Measurements from ENCODE around the gene TWIST2. TPM values are rescaled to one million over a fixed set of nuclear protein-coding genes. Genes with fewer than 3 reads are reported as not detected.

The TWIST2 gene
- polyA plus RNA-seq, 1 donor from 2014 or later: not detected

DNA sequence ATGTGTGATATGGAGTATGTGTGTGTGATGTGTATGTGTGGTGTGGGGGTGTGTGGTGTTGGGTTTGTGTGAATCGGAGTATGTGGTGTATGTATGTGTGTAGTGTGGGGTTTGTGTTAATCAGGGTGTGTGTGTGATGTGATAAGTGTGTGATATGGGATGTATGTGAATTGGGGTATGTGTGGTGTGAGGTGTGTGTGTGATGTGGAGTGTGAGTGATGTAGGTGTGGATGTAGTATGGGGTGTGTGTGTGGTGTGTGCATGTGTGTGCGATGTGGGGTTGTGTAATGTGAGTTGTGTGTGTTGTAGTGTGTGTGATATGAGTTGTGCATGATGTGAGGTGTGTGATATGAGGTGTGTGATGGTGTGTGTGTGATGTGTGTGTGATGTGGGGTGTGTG is 54.4 kb downstream of the TWIST2 start:
- Histone ChIP-seq H3K27ac (ENCODE audit: low read length) (no peak overlapping the region), H3K4me2 (ENCODE audit: low read length) (no peak overlapping the region), H4K20me1 (ENCODE audit: insufficient read depth) (no peaks in the 10 kb centered on the region), H3K9ac (ENCODE audit: low read length) (no peak overlapping the region), H3K4me3 (ENCODE audit: low read length) (no peak overlapping the region), H3K9me3 (ENCODE audit: low read length) (no peaks in the 10 kb centered on the region), H2AFZ (ENCODE audit: low read depth, low read length) (no peak overlapping the region), H3K27me3 (ENCODE audit: insufficient read depth, low read depth, low read length) (no peaks in the 10 kb centered on the region), H3K79me2 (replicated peaks; ENCODE audit: insufficient read depth, low read length) (no peaks in the 10 kb centered on the region), H3F3A (ENCODE audit: insufficient read depth, low read length, poor library complexity, severe bottlenecking) (no peaks in the 10 kb centered on the region), H3K9me2 (ENCODE audit: insufficient read depth, low read length) (no peaks in the 10 kb centered on the region), H3K36me3 (ENCODE audit: insufficient read depth, low read length) (no peaks in the 10 kb centered on the region)
- TF ChIP-seq, protein P1, sequence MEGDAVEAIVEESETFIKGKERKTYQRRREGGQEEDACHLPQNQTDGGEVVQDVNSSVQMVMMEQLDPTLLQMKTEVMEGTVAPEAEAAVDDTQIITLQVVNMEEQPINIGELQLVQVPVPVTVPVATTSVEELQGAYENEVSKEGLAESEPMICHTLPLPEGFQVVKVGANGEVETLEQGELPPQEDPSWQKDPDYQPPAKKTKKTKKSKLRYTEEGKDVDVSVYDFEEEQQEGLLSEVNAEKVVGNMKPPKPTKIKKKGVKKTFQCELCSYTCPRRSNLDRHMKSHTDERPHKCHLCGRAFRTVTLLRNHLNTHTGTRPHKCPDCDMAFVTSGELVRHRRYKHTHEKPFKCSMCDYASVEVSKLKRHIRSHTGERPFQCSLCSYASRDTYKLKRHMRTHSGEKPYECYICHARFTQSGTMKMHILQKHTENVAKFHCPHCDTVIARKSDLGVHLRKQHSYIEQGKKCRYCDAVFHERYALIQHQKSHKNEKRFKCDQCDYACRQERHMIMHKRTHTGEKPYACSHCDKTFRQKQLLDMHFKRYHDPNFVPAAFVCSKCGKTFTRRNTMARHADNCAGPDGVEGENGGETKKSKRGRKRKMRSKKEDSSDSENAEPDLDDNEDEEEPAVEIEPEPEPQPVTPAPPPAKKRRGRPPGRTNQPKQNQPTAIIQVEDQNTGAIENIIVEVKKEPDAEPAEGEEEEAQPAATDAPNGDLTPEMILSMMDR (IDR thresholded peaks at IDR 0.05; ENCODE audit: poor library complexity, severe bottlenecking): no peak
- no peak for TF ChIP-seq EP300 (conservative IDR thresholded peaks at IDR 0.05; ENCODE audit: poor library complexity, severe bottlenecking)
- no peak for TF ChIP-seq MXI1 (conservative IDR thresholded peaks at IDR 0.05; ENCODE audit: poor library complexity, severe bottlenecking)
- TF ChIP-seq RAD21 (conservative IDR thresholded peaks at IDR 0.05): no peak
- TF ChIP-seq, protein P2, sequence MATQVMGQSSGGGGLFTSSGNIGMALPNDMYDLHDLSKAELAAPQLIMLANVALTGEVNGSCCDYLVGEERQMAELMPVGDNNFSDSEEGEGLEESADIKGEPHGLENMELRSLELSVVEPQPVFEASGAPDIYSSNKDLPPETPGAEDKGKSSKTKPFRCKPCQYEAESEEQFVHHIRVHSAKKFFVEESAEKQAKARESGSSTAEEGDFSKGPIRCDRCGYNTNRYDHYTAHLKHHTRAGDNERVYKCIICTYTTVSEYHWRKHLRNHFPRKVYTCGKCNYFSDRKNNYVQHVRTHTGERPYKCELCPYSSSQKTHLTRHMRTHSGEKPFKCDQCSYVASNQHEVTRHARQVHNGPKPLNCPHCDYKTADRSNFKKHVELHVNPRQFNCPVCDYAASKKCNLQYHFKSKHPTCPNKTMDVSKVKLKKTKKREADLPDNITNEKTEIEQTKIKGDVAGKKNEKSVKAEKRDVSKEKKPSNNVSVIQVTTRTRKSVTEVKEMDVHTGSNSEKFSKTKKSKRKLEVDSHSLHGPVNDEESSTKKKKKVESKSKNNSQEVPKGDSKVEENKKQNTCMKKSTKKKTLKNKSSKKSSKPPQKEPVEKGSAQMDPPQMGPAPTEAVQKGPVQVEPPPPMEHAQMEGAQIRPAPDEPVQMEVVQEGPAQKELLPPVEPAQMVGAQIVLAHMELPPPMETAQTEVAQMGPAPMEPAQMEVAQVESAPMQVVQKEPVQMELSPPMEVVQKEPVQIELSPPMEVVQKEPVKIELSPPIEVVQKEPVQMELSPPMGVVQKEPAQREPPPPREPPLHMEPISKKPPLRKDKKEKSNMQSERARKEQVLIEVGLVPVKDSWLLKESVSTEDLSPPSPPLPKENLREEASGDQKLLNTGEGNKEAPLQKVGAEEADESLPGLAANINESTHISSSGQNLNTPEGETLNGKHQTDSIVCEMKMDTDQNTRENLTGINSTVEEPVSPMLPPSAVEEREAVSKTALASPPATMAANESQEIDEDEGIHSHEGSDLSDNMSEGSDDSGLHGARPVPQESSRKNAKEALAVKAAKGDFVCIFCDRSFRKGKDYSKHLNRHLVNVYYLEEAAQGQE (IDR thresholded peaks at IDR 0.05; ENCODE audit: borderline replicate concordance): no peak
- no peak for TF ChIP-seq SMC3 (conservative IDR thresholded peaks at IDR 0.05; ENCODE audit: poor library complexity)

DNA sequence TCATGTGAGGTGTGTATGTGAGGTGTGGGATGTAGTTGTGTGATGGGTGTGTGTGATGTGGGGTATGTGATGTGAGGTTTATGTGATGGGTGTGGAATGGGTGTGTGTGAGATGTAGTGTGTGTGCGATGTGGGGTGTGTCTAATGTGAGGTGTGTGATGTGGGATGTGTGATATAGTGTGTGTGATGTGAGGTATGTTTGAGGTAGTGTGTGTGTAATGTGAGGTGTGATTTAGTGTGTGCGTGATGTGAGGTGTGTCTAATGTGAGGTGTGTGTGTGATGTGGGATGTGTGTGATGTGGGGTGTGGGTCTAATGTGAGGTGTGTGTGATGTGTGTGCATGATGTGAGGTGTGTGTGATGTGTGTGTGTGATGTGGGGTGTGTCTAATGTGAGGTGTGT is 55.3 kb downstream of the TWIST2 start:
- no peak overlapping the region for H3K4me3 ChIP-seq (ENCODE audit: low read length)
- H3K4me2 ChIP-seq (ENCODE audit: low read length): no peak overlapping the region
- no peaks in the 10 kb centered on the region for H3K36me3 ChIP-seq (ENCODE audit: insufficient read depth, low read length)
- H2AFZ ChIP-seq (ENCODE audit: low read depth, low read length): no peak overlapping the region
- no peaks in the 10 kb centered on the region for H3F3A ChIP-seq (ENCODE audit: insufficient read depth, low read length, poor library complexity, severe bottlenecking)
- H3K9me2 ChIP-seq (ENCODE audit: insufficient read depth, low read length): no peaks in the 10 kb centered on the region
- TF ChIP-seq EZH2 (IDR thresholded peaks at IDR 0.05; ENCODE audit: borderline replicate concordance, insufficient read depth, low read length, poor library complexity, severe bottlenecking): no peak
- TF ChIP-seq, protein P2 (IDR thresholded peaks at IDR 0.05; ENCODE audit: borderline replicate concordance): no peak
- no peak for TF ChIP-seq SMC3 (conservative IDR thresholded peaks at IDR 0.05; ENCODE audit: poor library complexity)
- no peak overlapping the region for H3K27ac ChIP-seq (ENCODE audit: low read length)
- no peaks in the 10 kb centered on the region for H3K79me2 ChIP-seq (replicated peaks; ENCODE audit: insufficient read depth, low read length)
- H3K27me3 ChIP-seq (ENCODE audit: insufficient read depth, low read depth, low read length): no peaks in the 10 kb centered on the region
- no peaks in the 10 kb centered on the region for H3K9me3 ChIP-seq (ENCODE audit: low read length)
- H3K9ac ChIP-seq (ENCODE audit: low read length): no peak overlapping the region
- no peaks in the 10 kb centered on the region for H4K20me1 ChIP-seq (ENCODE audit: insufficient read depth)

All from neural cell (in vitro differentiated cells).